Activated CD4-positive, alpha-beta T cell treated with anti-CD3 and anti-CD28 coated beads, Interleukin-10, Interleukin-2, amounts not matched to agents 100 ng/mL and 50 ng/mL, durations not matched to agents 16 hours and 8 hours (primary cell): Measurements from ENCODE around the gene PAX4.
"Not testable (repeated sequence)": the region's sequence is repeated elsewhere in the genome, so short reads cannot be mapped to it uniquely, and the experiment has no call there.

Source experiments
- DNase-seq: peaks from one replicate; pipeline ENCODE4 v3.0.0-alpha.2; 2020

The PAX4 gene

GRCh38 chr7:127584648-127585043, 33.3 kb downstream of the PAX4 start:
- DNase-seq: no peak

- no peak for DNase-seq
Measured at GRCh38 chr7:127582361-127582760, 35.6 kb downstream of the PAX4 start.

GRCh38 chr7:127581716-127582115, 36.2 kb downstream of the PAX4 start:
- DNase-seq: no peak

- no peak for DNase-seq
Measured at GRCh38 chr7:127580612-127581011, 37.3 kb downstream of the PAX4 start.

- DNase-seq: no peak
Measured at GRCh38 chr7:127578711-127579275, 39.1 kb downstream of the PAX4 start.

- no peak for DNase-seq
Measured at GRCh38 chr7:127578036-127578684, 39.8 kb downstream of the PAX4 start.

GRCh38 chr7:127571741-127572505, 46.0 kb downstream of the PAX4 start:
- no peak for DNase-seq

- DNase-seq: not testable (repeated sequence)
Measured at GRCh38 chr7:127568034-127568433, 49.9 kb downstream of the PAX4 start.

- no peak for DNase-seq
Measured at GRCh38 chr7:127566242-127566641, 51.7 kb downstream of the PAX4 start.
